A673 (cell line): Measurements from ENCODE around the gene BEND2. TPM values are rescaled to one million over a fixed set of nuclear protein-coding genes. Genes with fewer than 3 reads are reported as not detected.

ENCODE experiments used
- BruUV-seq: library from RNA; stranded (reverse); fragments of 400-500 nt; replicated peaks from 2 replicates; lab custom pipeline; 2021; lab: Mats Ljungman, UMichigan
- CTCF ChIA-PET: fragments of 300-600 bp; sonication (Branson Sonifier 250); formaldehyde crosslinking; loops from one replicate; lab custom pipeline; 2022; ENCODE audit warnings: antibody characterized with exemption; lab: Charles Lee
- POLR2A ChIA-PET: fragments of 300-600 bp; sonication (Branson Sonifier 250); formaldehyde crosslinking; loops from one replicate; lab custom pipeline; 2022; ENCODE audit warnings: antibody characterized with exemption; ENCODE audit not compliant: low non-redundant PET; lab: Charles Lee
- DNase-seq: peaks from one replicate; pipeline ENCODE4 v3.0.0-alpha.2; 2015; ENCODE audit warnings: low spot score
- H3K27ac ChIP-seq: fragments of 200-600 bp; sonication (generic); 2 replicates; pipeline ENCODE4 v1.5.1; 2016; ENCODE audit warnings: mixed run types, low read depth, mild to moderate bottlenecking, mixed read lengths, antibody characterized with exemption, low read length; ENCODE audit not compliant: poor library complexity, severe bottlenecking
- H3K27me3 ChIP-seq: fragments of 200-600 bp; sonication (generic); replicated peaks from 2 replicates; pipeline ENCODE4 v1.6.1; 2017; ENCODE audit warnings: mixed run types, low read depth, mild to moderate bottlenecking, mixed read lengths, antibody characterized with exemption, low read length; ENCODE audit not compliant: insufficient read depth, poor library complexity
- H3K36me3 ChIP-seq: fragments of 200-600 bp; sonication (generic); 2 replicates; pipeline ENCODE4 v1.6.1; 2016; ENCODE audit warnings: mixed run types, mild to moderate bottlenecking, mixed read lengths, antibody characterized with exemption, low read length; ENCODE audit not compliant: insufficient read depth, poor library complexity, severe bottlenecking
- H3K4me1 ChIP-seq: fragments of 200-600 bp; sonication (generic); 2 replicates; pipeline ENCODE4 v1.6.1; 2017; ENCODE audit warnings: mixed run types, mild to moderate bottlenecking, mixed read lengths, antibody characterized with exemption, low read length; ENCODE audit not compliant: insufficient read depth, poor library complexity, severe bottlenecking
- H3K4me3 ChIP-seq: fragments of 200-600 bp; sonication (generic); 2 replicates; pipeline ENCODE4 v1.5.1; 2016; ENCODE audit warnings: low read depth, mixed run types, mild to moderate bottlenecking, mixed read lengths, low read length; ENCODE audit not compliant: poor library complexity, severe bottlenecking
- H3K9me3 ChIP-seq: fragments of 200-600 bp; sonication (generic); 2 replicates; pipeline ENCODE4 v1.6.1; 2016; ENCODE audit warnings: mixed run types, low read depth, mild to moderate bottlenecking, mixed read lengths, antibody characterized with exemption, low read length; ENCODE audit not compliant: poor library complexity, severe bottlenecking
- EZH2 ChIP-seq: fragments of 200-600 bp; sonication (generic); IDR thresholded peaks from 2 replicates; pipeline ENCODE4 v1.6.1; 2017; ENCODE audit warnings: borderline replicate concordance, low read depth, mild to moderate bottlenecking, mixed read lengths, antibody characterized with exemption, low read length; ENCODE audit not compliant: poor library complexity, severe bottlenecking
- intact Hi-C: fragments of 100-400 bp; cut with micrococcal nuclease; formaldehyde crosslinking; loops from one replicate; pipeline ENCODE4 v1.10.0; 2022; ENCODE audit not compliant: unreplicated experiment
- total RNA-seq: library from RNA; stranded (reverse); gene quantifications from 2 replicates; pipeline ENCODE4 v1.2.3, GENCODE V29; 2021
- TF ChIP-seq, protein P1 (sequence below): fragments of 300-800, 200-600 bp; sonication (generic); conservative IDR thresholded peaks from 2 replicates; pipeline ENCODE4 v1.5.1; 2017; ENCODE audit warnings: low read depth, mild to moderate bottlenecking, antibody characterized with exemption, low read length, moderate library complexity, mixed read lengths

The BEND2 gene
- total RNA-seq, 1 experiment from 2014 or later, result not detected

DNA sequence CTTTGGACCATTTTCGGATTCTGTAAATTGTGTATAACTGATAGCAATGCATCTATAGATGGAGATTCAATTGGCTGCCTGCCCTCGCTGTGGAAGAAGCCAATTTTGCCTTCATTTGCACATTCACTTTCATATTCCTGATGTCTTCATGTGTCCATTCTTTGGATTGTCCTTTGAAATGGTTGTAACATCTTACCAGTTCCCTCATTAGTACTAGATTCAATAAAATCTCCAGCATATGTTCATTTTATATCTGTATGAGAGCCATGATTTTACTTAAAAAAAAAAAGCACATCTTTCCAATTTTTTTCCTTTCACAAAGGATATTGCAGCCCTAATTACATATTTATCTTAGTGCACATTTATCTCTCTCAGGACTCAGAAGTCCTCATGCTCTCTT is 61.7 kb downstream of the BEND2 start:
- Histone ChIP-seq H3K9me3 (no peaks in the 10 kb centered on the region), H3K4me3 (no peak overlapping the region), H3K4me1 (no peaks in the 10 kb centered on the region), H3K27me3 (peaks cover 7% of the 10 kb centered on the region), H3K36me3 (no peaks in the 10 kb centered on the region), H3K27ac (no peak overlapping the region)
- DNase-seq, result no peak
- intact Hi-C loops, result no loop called here
- no TSS peak for BruUV-seq
- CTCF ChIA-PET, result no interaction called here
- POLR2A ChIA-PET, result no interaction called here
- TF ChIP-seq, protein P1, sequence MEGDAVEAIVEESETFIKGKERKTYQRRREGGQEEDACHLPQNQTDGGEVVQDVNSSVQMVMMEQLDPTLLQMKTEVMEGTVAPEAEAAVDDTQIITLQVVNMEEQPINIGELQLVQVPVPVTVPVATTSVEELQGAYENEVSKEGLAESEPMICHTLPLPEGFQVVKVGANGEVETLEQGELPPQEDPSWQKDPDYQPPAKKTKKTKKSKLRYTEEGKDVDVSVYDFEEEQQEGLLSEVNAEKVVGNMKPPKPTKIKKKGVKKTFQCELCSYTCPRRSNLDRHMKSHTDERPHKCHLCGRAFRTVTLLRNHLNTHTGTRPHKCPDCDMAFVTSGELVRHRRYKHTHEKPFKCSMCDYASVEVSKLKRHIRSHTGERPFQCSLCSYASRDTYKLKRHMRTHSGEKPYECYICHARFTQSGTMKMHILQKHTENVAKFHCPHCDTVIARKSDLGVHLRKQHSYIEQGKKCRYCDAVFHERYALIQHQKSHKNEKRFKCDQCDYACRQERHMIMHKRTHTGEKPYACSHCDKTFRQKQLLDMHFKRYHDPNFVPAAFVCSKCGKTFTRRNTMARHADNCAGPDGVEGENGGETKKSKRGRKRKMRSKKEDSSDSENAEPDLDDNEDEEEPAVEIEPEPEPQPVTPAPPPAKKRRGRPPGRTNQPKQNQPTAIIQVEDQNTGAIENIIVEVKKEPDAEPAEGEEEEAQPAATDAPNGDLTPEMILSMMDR, result no peak

DNA sequence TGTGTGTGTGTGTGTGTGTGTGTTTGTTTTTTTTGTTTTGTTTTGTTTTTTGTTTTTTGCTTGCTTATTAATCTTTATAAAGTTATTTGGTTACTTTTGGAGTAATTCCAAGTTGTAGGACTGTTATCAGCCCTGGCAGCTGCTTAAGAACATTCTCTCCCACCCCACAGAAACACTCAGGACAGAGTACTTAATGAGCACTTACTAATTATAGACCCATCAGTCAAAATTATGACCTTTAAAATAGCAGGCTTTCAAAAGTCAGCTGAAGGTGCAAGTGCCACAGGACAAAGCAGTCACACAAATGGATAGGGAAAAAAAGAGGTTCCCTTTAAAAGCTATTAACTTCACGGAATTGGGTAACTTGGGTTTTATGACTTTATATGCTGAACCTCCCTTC is 69.0 kb downstream of the BEND2 start:
- TF ChIP-seq, protein P1, result no peak
- TF ChIP-seq EZH2, result no peak
- ChIA-PET CTCF (no interaction called here), POLR2A (no interaction called here)
- no peak for DNase-seq
- H3K4me3 ChIP-seq, result no peak overlapping the region
- intact Hi-C loops, result no loop called here
- no peaks in the 10 kb centered on the region for H3K27me3 ChIP-seq
- no peak overlapping the region for H3K27ac ChIP-seq
- H3K36me3 ChIP-seq, result no peaks in the 10 kb centered on the region
- BruUV-seq, result no TSS peak
- no peaks in the 10 kb centered on the region for H3K4me1 ChIP-seq
- H3K9me3 ChIP-seq, result no peaks in the 10 kb centered on the region

DNA sequence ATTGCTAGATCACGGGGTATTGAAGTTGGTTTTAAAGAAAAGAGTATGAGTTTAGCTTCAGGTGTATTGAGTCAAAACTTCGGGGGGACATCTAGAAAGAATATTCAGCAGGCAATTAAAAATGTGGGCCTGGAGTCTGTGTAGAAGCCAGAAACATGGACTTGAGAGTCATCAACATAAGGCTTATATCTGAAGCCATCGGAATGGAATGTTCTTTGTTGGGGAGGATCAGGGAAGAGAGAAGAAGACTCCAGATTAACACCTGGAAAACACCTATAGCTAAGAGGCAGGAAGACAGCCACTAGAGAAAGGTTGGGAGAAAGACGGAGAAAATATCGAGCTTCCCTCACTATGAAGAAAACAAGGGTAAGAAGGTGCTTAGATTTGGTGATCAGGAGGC is 69.5 kb downstream of the BEND2 start:
- intact Hi-C loops, result no loop called here
- no peak for DNase-seq
- POLR2A ChIA-PET, result no interaction called here
- TF ChIP-seq, protein P1, result no peak
- Histone ChIP-seq H3K27me3 (no peaks in the 10 kb centered on the region), H3K27ac (no peak overlapping the region), H3K9me3 (no peaks in the 10 kb centered on the region), H3K4me1 (no peaks in the 10 kb centered on the region), H3K4me3 (no peak overlapping the region), H3K36me3 (no peaks in the 10 kb centered on the region)
- CTCF ChIA-PET, result no interaction called here
- BruUV-seq, result no TSS peak
